ENCODE measurements around the gene ALDH3B1. TPM values are rescaled to one million over a fixed set of nuclear protein-coding genes. Genes with fewer than 3 reads are reported as not detected.

Gene ALDH3B1
- total RNA-seq, 1 donor from 2014 or later = 0.20 TPM

GRCh38 chr11:68044145-68044813 lies 34.2 kb downstream of the ALDH3B1 start:
- no peak for DNase-seq (ENCODE audit: low read depth in 2 of 2)

GRCh38 chr11:68044898-68045351 lies 34.8 kb downstream of the ALDH3B1 start:
- no peak for DNase-seq (ENCODE audit: low read depth in 2 of 2)

- DNase-seq (ENCODE audit: low read depth in 2 of 2) = no peak
These were observed 37.5 kb downstream of the ALDH3B1 start for GRCh38 chr11:68047437-68048290.

- DNase-seq (ENCODE audit: low read depth in 2 of 2) = no peak
These were observed 38.8 kb downstream of the ALDH3B1 start for GRCh38 chr11:68048681-68049508.

GRCh38 chr11:68049509-68050370 lies 39.6 kb downstream of the ALDH3B1 start:
- DNase-seq (ENCODE audit: low read depth in 2 of 2) = peak in 1 of 2 donors; percentile 28

- DNase-seq (ENCODE audit: low read depth in 2 of 2) = no peak
These were observed 40.3 kb downstream of the ALDH3B1 start for GRCh38 chr11:68050371-68050841.

GRCh38 chr11:68051191-68052136 lies 41.3 kb downstream of the ALDH3B1 start:
- no peak for DNase-seq (ENCODE audit: low read depth in 2 of 2)

- no peak for DNase-seq (ENCODE audit: low read depth in 2 of 2)
These were observed 42.2 kb downstream of the ALDH3B1 start for GRCh38 chr11:68052137-68052873.

GRCh38 chr11:68053117-68053516 lies 43.0 kb downstream of the ALDH3B1 start:
- DNase-seq (ENCODE audit: low read depth in 2 of 2) = no peak

GRCh38 chr11:68053981-68054812 lies 44.1 kb downstream of the ALDH3B1 start:
- no peak for DNase-seq (ENCODE audit: low read depth in 2 of 2)

- no peak for DNase-seq (ENCODE audit: low read depth in 2 of 2)
These were observed 46.5 kb downstream of the ALDH3B1 start for GRCh38 chr11:68056317-68057285.

- no peak for DNase-seq (ENCODE audit: low read depth in 2 of 2)
These were observed 47.7 kb downstream of the ALDH3B1 start for GRCh38 chr11:68057807-68058206.

GRCh38 chr11:68061508-68061907 lies 51.4 kb downstream of the ALDH3B1 start:
- DNase-seq (ENCODE audit: low read depth in 2 of 2) = no peak

- DNase-seq (ENCODE audit: low read depth in 2 of 2) = peak in 1 of 2 donors; percentile 69
These were observed 54.8 kb downstream of the ALDH3B1 start for GRCh38 chr11:68064926-68065325.

- DNase-seq (ENCODE audit: low read depth in 2 of 2) = no peak
These were observed 55.7 kb downstream of the ALDH3B1 start for GRCh38 chr11:68065841-68066240.

- DNase-seq (ENCODE audit: low read depth in 2 of 2) = no peak
These were observed 56.6 kb downstream of the ALDH3B1 start for GRCh38 chr11:68066742-68067141.

- DNase-seq (ENCODE audit: low read depth in 2 of 2) = no peak
These were observed 57.9 kb downstream of the ALDH3B1 start for GRCh38 chr11:68067991-68068390.

Data from lung microvascular endothelial cell (primary cell).